ENCODE data around the gene EFNB2. TPM values are rescaled to one million over a fixed set of nuclear protein-coding genes. Genes with fewer than 3 reads are reported as not detected.

The EFNB2 gene
- total RNA-seq, 1 experiment from 2014 or later: 15.9 TPM

GRCh38 chr13:106537521-106537920 lies 2.1 kb upstream of the EFNB2 start:
- CTCF ChIA-PET: interaction anchor here (0.6 to 3.9 kb wide), 4 partner anchors 28 to 690 kb away, joined by 4 to 28 read pairs (median 7); no protein-coding TSS in a partner anchor

GRCh38 chr13:106536244-106537034 lies 977 bp upstream of the EFNB2 start:
- Mint-ChIP-seq H3K27ac (peak overlapping the region; percentile 72; the same call in 1 of the 2 replicates), H3K4me3 (peak overlapping the region; percentile 81), H3K27me3 (ENCODE audit: low read depth) (peaks cover 10% of the 10 kb centered on the region), H3K9me3 (no peaks in the 10 kb centered on the region), H3K4me1 (peaks cover 37% of the 10 kb centered on the region), H3K36me3 (peaks cover 7% of the 10 kb centered on the region; the same call in 1 of the 2 replicates)
- DNase-seq (ENCODE audit: low spot score) (peak; percentile 94), ATAC-seq (peak; percentile 17)
- ChIA-PET POLR2A (interaction anchor here (0.6 to 1.5 kb wide), 8 partner anchors 12 to 608 kb away, joined by 3 to 6 read pairs (median 3); partner anchors contain the start of gene ARGLU1), CTCF (interaction anchor here (0.6 to 3.9 kb wide), 12 partner anchors 10 to 1763 kb away, joined by 3 to 28 read pairs (median 4); partner anchors contain the start of gene ARGLU1)
- TF ChIP-seq ZNF121 (CRISPR knock-in tag; IDR thresholded peaks at IDR 0.05) (0 out of 2 replicates have a peak, but pooled peaks have one; percentile 24), CDX4 (CRISPR knock-in tag; IDR thresholded peaks at IDR 0.05; ENCODE audit: borderline replicate concordance) (no peak), TEAD1 (CRISPR knock-in tag; IDR thresholded peaks at IDR 0.05) (peak; percentile 8; the same call in 1 of the 2 replicates), ZNF423 (CRISPR knock-in tag; IDR thresholded peaks at IDR 0.05) (peak; percentile 70), FOXP1 (CRISPR knock-in tag; IDR thresholded peaks at IDR 0.05; ENCODE audit: borderline replicate concordance) (peak; percentile 70), ZBTB21 (CRISPR knock-in tag; IDR thresholded peaks at IDR 0.05; ENCODE audit: borderline replicate concordance) (no peak; the same call in 1 of the 2 replicates), AR (CRISPR knock-in tag; IDR thresholded peaks at IDR 0.05) (no peak), HMGXB4 (CRISPR knock-in tag; IDR thresholded peaks at IDR 0.05) (peak; percentile 43; the same call in 1 of the 2 replicates), ESRRA (CRISPR knock-in tag; IDR thresholded peaks at IDR 0.05; ENCODE audit: borderline replicate concordance) (0 out of 2 replicates have a peak, but pooled peaks have one; percentile 3), NFE2L1 (CRISPR knock-in tag; IDR thresholded peaks at IDR 0.05) (peak; percentile 60; the same call in 1 of the 2 replicates), ZNF532 (CRISPR knock-in tag; IDR thresholded peaks at IDR 0.05; ENCODE audit: borderline replicate concordance) (0 out of 2 replicates have a peak, but pooled peaks have one; percentile 35)
- TF ChIP-seq, protein P1, sequence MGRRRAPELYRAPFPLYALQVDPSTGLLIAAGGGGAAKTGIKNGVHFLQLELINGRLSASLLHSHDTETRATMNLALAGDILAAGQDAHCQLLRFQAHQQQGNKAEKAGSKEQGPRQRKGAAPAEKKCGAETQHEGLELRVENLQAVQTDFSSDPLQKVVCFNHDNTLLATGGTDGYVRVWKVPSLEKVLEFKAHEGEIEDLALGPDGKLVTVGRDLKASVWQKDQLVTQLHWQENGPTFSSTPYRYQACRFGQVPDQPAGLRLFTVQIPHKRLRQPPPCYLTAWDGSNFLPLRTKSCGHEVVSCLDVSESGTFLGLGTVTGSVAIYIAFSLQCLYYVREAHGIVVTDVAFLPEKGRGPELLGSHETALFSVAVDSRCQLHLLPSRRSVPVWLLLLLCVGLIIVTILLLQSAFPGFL (CRISPR knock-in tag; IDR thresholded peaks at IDR 0.05; ENCODE audit: borderline replicate concordance): peak; percentile 1; the same call in 1 of the 2 replicates
- TF ChIP-seq, protein P2, sequence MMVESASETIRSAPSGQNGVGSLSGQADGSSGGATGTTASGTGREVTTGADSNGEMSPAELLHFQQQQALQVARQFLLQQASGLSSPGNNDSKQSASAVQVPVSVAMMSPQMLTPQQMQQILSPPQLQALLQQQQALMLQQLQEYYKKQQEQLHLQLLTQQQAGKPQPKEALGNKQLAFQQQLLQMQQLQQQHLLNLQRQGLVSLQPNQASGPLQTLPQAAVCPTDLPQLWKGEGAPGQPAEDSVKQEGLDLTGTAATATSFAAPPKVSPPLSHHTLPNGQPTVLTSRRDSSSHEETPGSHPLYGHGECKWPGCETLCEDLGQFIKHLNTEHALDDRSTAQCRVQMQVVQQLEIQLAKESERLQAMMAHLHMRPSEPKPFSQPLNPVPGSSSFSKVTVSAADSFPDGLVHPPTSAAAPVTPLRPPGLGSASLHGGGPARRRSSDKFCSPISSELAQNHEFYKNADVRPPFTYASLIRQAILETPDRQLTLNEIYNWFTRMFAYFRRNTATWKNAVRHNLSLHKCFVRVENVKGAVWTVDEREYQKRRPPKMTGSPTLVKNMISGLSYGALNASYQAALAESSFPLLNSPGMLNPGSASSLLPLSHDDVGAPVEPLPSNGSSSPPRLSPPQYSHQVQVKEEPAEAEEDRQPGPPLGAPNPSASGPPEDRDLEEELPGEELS (CRISPR knock-in tag; IDR thresholded peaks at IDR 0.05): peak; percentile 8; the same call in 1 of the 2 replicates
- TF ChIP-seq, protein P3, sequence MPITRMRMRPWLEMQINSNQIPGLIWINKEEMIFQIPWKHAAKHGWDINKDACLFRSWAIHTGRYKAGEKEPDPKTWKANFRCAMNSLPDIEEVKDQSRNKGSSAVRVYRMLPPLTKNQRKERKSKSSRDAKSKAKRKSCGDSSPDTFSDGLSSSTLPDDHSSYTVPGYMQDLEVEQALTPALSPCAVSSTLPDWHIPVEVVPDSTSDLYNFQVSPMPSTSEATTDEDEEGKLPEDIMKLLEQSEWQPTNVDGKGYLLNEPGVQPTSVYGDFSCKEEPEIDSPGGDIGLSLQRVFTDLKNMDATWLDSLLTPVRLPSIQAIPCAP (CRISPR knock-in tag; IDR thresholded peaks at IDR 0.05): no peak; the same call in 1 of the 2 replicates

More at GRCh38 chr13:106537521-106537920, 2.1 kb upstream of the EFNB2 start:
- H3K4me3 Mint-ChIP-seq: no peak overlapping the region
- H3K9me3 Mint-ChIP-seq: no peaks in the 10 kb centered on the region
- H3K36me3 Mint-ChIP-seq: peaks cover 10% of the 10 kb centered on the region
- no peak for ATAC-seq
- no peak for DNase-seq (ENCODE audit: low spot score)
- H3K27me3 Mint-ChIP-seq (ENCODE audit: low read depth): peaks cover 10% of the 10 kb centered on the region
- POLR2A ChIA-PET: no interaction called here
- peaks cover 27% of the 10 kb centered on the region for H3K4me1 Mint-ChIP-seq
- peak overlapping the region; percentile 33; the same call in 1 of the 2 replicates for H3K27ac Mint-ChIP-seq
- TF ChIP-seq NR2C2 (CRISPR knock-in tag; IDR thresholded peaks at IDR 0.05) (no peak), SOX15 (CRISPR knock-in tag; IDR thresholded peaks at IDR 0.05) (no peak), RORB (CRISPR knock-in tag; IDR thresholded peaks at IDR 0.05) (no peak), GTF2I (CRISPR knock-in tag; conservative IDR thresholded peaks at IDR 0.05) (no peak)
- TF ChIP-seq, protein P4, sequence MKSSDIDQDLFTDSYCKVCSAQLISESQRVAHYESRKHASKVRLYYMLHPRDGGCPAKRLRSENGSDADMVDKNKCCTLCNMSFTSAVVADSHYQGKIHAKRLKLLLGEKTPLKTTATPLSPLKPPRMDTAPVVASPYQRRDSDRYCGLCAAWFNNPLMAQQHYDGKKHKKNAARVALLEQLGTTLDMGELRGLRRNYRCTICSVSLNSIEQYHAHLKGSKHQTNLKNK (CRISPR knock-in tag; IDR thresholded peaks at IDR 0.05): no peak

Data from WTC11 (cell line).